ENCODE results near the gene PGAP2. TPM values are rescaled to one million over a fixed set of nuclear protein-coding genes. Genes with fewer than 3 reads are reported as not detected.

The PGAP2 gene
- total and polyA plus RNA-seq, 2 of the 4 experiments (the other 2 are of a cell fraction) = 10.6 to 31.3 TPM

DNA sequence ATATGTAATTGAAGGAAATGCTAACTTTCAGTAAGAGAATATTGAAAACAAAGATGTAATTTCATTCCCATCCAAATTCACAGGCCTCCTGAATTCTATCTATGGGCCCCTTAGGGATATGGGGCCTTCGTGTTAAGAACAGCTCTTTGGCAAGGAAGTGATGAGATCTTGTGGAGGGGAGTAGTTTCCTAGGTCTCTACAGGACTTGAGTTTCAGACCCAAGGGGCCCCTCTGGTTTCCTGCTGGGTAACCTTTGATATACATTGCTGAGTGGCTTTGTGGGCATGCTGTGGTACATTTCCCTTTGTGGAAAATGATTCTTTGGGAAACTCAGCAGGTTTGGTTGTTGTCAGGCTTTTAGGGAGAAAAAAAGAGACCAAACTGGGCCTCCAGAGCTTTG lies 53.3 kb downstream of the PGAP2 start:
- Histone ChIP-seq H3K18ac (ENCODE audit: low read depth, low read length) (no peak overlapping the region), H3K27me3 (ENCODE audit: control insufficient read depth, insufficient read depth, low read length) (no peaks in the 10 kb centered on the region), H3K9me1 (ENCODE audit: insufficient read depth, low read length) (peaks cover 12% of the 10 kb centered on the region; the same call in 1 of the 2 replicates), H2AK5ac (ENCODE audit: low read depth, low read length) (no peak overlapping the region), H3K36me3 (ENCODE audit: control insufficient read depth, insufficient read depth, low read length) (no peaks in the 10 kb centered on the region), H4K91ac (ENCODE audit: insufficient read depth, low read depth, low read length) (no peak overlapping the region), H2BK5ac (ENCODE audit: low read depth, low read length, poor library complexity, severe bottlenecking) (no peak overlapping the region), H4K20me1 (ENCODE audit: insufficient read depth, low read length) (no peaks in the 10 kb centered on the region), H2BK20ac (ENCODE audit: low read depth, low read length) (no peak overlapping the region), H3K23ac (ENCODE audit: low read depth, low read length) (peak overlapping the region; percentile 26; the same call in 1 of the 2 replicates), H2BK120ac (ENCODE audit: low read depth, low read length) (no peak overlapping the region), H3K56ac (ENCODE audit: extremely low read depth, insufficient read depth, low read length) (no peak overlapping the region), H3K14ac (replicated peaks; ENCODE audit: low read depth, low read length) (no peak overlapping the region), H2AK9ac (replicated peaks; ENCODE audit: low read depth, low read length, poor library complexity) (no peak overlapping the region), H3K4me2 (ENCODE audit: low read depth, low read length) (no peak overlapping the region), H3K4me1 (ENCODE audit: control insufficient read depth, insufficient read depth, low read length) (peaks cover 21% of the 10 kb centered on the region), H3K79me1 (ENCODE audit: low read depth in 1 of 2, low read length in 2 of 2) (peaks cover 42 to 67% of the 10 kb centered on the region in 2 experiments), H4K5ac (ENCODE audit: low read depth, low read length) (no peak overlapping the region), H4K8ac (ENCODE audit: low read depth in 2 of 2, low read length in 2 of 2) (no peak overlapping the region), H2AFZ (replicated peaks; ENCODE audit: low read length, poor library complexity) (no peak overlapping the region), H2BK15ac (ENCODE audit: low read depth, low read length) (no peak overlapping the region), H3K4me3 (ENCODE audit: insufficient read depth, low read depth, low read length) (no peak overlapping the region), H3K9ac (ENCODE audit: low read depth, low read length) (no peak overlapping the region), H3K27ac (ENCODE audit: insufficient read depth, low read length) (no peak overlapping the region), H3K9me3 (ENCODE audit: control insufficient read depth, insufficient read depth, low read length) (no peaks in the 10 kb centered on the region), H3K4ac (ENCODE audit: low read depth, low read length) (no peak overlapping the region)
- dilution Hi-C loops (cut with HindIII; ENCODE audit: low sequenced_read_pairs, unreplicated experiment) (no loop called here), in situ Hi-C loops (cut with MboI; ENCODE audit: low sequenced_read_pairs) (no loop called here), intact Hi-C loops (cut with micrococcal nuclease) (no loop called here)
- ChIA-PET POLR2A (ENCODE audit: unreplicated experiment) (no interaction called here), CTCF (interaction anchor here (1.5 kb wide), 1 partner anchor 12 kb away, joined by 4 read pairs; no protein-coding TSS in a partner anchor)
- no CpG with 5 or more reads among the region's 1 CpG for WGBS, 2 experiments (ENCODE audit: extremely low coverage in 2 of 2, insufficient read length in 1 of 2)
- BruUV-seq (replicated peaks) = no TSS peak
- no peak for TF ChIP-seq POLR2A (IDR thresholded peaks at IDR 0.05; ENCODE audit: low read depth, low read length)
- no peak for TF ChIP-seq RCOR1 (IDR thresholded peaks at IDR 0.05; ENCODE audit: insufficient replicate concordance, low read length)
- no peak for TF ChIP-seq SMC3 (IDR thresholded peaks at IDR 0.05; ENCODE audit: low read depth, low read length)
- no peak for TF ChIP-seq FOS (IDR thresholded peaks at IDR 0.05; ENCODE audit: low read depth, low read length)
- TF ChIP-seq MXI1 (IDR thresholded peaks at IDR 0.05; ENCODE audit: borderline replicate concordance, low read depth, low read length) = no peak
- no peak for TF ChIP-seq MAZ (IDR thresholded peaks at IDR 0.05; ENCODE audit: borderline replicate concordance, low read depth, low read length)
- no peak for TF ChIP-seq RAD21 (IDR thresholded peaks at IDR 0.05; ENCODE audit: low read length)
- no peak for TF ChIP-seq CHD1 (IDR thresholded peaks at IDR 0.05; ENCODE audit: low read depth, low read length)
- TF ChIP-seq USF2 (IDR thresholded peaks at IDR 0.05; ENCODE audit: low read depth, low read length) = no peak
- no peak for TF ChIP-seq BHLHE40 (IDR thresholded peaks at IDR 0.05; ENCODE audit: low read depth, low read length)
- TF ChIP-seq, protein P1, sequence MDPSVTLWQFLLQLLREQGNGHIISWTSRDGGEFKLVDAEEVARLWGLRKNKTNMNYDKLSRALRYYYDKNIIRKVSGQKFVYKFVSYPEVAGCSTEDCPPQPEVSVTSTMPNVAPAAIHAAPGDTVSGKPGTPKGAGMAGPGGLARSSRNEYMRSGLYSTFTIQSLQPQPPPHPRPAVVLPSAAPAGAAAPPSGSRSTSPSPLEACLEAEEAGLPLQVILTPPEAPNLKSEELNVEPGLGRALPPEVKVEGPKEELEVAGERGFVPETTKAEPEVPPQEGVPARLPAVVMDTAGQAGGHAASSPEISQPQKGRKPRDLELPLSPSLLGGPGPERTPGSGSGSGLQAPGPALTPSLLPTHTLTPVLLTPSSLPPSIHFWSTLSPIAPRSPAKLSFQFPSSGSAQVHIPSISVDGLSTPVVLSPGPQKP (IDR thresholded peaks at IDR 0.05; ENCODE audit: borderline replicate concordance, low read depth, low read length) = no peak
- TF ChIP-seq CEBPB (IDR thresholded peaks at IDR 0.05; ENCODE audit: low read depth, low read length) = no peak
- TF ChIP-seq, protein P2, sequence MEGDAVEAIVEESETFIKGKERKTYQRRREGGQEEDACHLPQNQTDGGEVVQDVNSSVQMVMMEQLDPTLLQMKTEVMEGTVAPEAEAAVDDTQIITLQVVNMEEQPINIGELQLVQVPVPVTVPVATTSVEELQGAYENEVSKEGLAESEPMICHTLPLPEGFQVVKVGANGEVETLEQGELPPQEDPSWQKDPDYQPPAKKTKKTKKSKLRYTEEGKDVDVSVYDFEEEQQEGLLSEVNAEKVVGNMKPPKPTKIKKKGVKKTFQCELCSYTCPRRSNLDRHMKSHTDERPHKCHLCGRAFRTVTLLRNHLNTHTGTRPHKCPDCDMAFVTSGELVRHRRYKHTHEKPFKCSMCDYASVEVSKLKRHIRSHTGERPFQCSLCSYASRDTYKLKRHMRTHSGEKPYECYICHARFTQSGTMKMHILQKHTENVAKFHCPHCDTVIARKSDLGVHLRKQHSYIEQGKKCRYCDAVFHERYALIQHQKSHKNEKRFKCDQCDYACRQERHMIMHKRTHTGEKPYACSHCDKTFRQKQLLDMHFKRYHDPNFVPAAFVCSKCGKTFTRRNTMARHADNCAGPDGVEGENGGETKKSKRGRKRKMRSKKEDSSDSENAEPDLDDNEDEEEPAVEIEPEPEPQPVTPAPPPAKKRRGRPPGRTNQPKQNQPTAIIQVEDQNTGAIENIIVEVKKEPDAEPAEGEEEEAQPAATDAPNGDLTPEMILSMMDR (conservative IDR thresholded peaks at IDR 0.05; ENCODE audit: low read depth, low read length) = no peak
- no peak for TF ChIP-seq NFE2L2 (IDR thresholded peaks at IDR 0.05; ENCODE audit: low read depth, low read length)
- TF ChIP-seq RFX5 (IDR thresholded peaks at IDR 0.05; ENCODE audit: low read depth, low read length) = no peak
- no peak for TF ChIP-seq MAFK (IDR thresholded peaks at IDR 0.05; ENCODE audit: low read depth, low read length)
- no peak for DNase-seq
- no peak for ATAC-seq (ENCODE audit: low read depth)
